Activated CD4-positive, alpha-beta T cell treated with anti-CD3 and anti-CD28 coated beads, Interleukin-2, Interleukin-4, amounts not matched to agents 100 ng/mL and 50 ng/mL, durations not matched to agents 16 hours and 8 hours (primary cell): ENCODE measurements around the gene OR11H1.
"Not testable (repeated sequence)": the region's sequence is repeated elsewhere in the genome, so short reads cannot be mapped to it uniquely, and the experiment has no call there.

Experiments
- DNase-seq: peaks from one replicate; pipeline ENCODE4 v3.0.0-alpha.2; 2020; ENCODE audit warnings: low spot score

The OR11H1 gene, protein sequence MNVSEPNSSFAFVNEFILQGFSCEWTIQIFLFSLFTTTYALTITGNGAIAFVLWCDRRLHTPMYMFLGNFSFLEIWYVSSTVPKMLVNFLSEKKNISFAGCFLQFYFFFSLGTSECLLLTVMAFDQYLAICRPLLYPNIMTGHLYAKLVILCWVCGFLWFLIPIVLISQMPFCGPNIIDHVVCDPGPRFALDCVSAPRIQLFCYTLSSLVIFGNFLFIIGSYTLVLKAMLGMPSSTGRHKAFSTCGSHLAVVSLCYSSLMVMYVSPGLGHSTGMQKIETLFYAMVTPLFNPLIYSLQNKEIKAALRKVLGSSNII

DNA sequence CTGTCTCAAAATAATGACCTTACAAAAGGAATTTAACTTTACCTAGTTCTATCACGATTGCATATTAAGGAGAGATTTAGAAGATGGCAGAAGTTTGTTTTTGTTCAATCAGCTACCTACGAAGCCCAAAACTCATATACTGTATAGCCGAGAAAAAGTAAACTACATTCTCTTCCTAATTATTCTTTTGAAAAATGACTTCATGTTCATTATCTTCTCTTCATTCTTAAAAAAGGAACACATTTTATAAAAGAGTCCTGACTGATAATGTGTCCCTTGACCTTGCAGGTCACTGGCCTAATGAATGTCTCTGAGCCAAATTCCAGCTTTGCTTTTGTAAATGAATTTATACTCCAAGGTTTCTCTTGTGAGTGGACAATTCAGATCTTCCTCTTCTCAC, at the start of gene OR11H1:
OR11H1 (plus strand) TSS at position 301 of the 400 bp plus-strand sequence; CDS start at position 301, 0 bp downstream.
- DNase-seq = not testable (repeated sequence)

DNA sequence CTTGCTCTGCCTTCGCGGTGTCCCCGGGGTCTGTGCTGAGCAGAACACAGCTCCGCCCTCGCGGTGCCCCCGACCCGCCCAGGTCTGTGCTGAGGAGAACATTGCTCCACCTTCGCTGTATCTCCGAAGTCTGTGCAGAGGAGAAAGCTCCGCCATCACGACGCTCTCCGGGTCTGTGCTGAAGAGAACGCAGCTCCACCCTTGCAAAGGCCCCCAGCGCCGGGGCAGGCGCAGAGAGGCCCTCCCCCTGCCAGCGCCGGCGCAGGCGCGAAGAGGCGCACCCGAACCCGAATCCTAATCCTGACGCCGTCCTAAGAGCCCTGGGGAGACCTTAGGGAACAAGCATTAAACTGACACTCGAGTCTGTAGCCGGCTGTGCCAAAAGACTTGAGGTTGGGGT, 18.0 kb upstream of the OR11H1 start:
- DNase-seq = not testable (repeated sequence)

- DNase-seq = not testable (repeated sequence)
Measured at GRCh38 chr22:15515896-15516295, 12.1 kb upstream of the OR11H1 start.

DNA sequence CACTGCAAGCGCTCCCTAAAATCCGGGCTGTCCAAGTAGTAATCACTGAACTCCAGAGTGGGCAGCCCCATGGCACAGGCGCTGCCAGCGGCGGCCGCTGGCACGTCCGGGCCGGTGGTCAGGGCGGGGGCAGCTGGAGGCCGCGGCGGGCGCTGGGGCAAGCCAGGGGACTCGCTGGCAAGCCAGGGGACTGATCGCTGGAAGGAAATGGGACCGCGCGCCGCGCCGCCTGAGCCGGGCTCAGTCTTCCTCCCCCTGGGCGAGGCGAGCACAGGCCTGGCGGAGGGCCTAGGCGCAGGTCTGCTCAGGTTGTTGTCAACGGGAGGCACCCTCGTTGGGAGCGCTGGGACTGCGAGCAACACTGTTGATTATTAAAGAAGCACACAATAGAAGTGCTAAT, 25.8 kb downstream of the OR11H1 start:
- DNase-seq = not testable (repeated sequence)

DNA sequence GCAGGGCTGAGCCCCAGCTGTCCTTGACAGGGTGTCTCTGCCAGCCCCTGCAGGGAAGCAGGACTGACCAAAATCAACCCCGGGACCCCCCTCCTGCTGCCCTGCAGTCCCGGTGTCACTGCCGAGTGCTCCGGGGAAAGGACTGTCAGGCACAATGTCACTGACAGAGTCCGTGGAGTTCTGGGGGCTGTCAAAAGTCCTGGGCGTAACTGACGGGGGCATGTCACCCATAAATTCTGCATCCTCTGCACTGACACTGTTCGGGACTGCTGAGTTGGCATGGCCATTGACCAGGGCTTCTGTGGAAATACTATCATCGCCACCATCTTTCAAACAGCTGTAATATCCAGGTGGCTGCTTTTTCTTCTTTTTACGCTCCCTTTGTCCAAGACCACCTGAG, 35.5 kb downstream of the OR11H1 start:
- not testable (repeated sequence) for DNase-seq

DNA sequence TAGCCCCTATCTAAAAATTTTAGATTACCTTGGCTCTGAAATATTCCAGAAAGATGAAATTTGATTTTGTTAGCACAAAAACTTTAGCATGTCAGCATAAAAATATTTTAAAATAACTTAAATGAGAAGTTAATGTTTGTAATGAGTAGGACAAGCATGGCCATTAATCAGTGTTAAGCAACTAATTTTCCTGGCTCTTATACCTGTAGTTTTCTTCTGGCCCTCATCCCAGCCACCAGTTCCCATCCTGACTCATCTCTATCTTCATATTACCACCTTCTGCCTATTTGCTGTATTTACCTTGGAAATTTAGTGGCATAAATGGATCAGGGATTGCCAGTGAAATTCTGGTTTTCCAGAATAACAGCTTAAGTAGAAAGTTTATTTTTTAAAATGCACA, 37.1 kb downstream of the OR11H1 start:
- DNase-seq = not testable (repeated sequence)
